ENCODE data around the gene CDK11A. TPM values are rescaled to one million over a fixed set of nuclear protein-coding genes. Genes with fewer than 3 reads are reported as not detected.
"Not testable (repeated sequence)": the region's sequence is repeated elsewhere in the genome, so short reads cannot be mapped to it uniquely, and the experiment has no call there.

CDK11A gene
- total RNA-seq, 1 donor: 9.8 TPM

DNA sequence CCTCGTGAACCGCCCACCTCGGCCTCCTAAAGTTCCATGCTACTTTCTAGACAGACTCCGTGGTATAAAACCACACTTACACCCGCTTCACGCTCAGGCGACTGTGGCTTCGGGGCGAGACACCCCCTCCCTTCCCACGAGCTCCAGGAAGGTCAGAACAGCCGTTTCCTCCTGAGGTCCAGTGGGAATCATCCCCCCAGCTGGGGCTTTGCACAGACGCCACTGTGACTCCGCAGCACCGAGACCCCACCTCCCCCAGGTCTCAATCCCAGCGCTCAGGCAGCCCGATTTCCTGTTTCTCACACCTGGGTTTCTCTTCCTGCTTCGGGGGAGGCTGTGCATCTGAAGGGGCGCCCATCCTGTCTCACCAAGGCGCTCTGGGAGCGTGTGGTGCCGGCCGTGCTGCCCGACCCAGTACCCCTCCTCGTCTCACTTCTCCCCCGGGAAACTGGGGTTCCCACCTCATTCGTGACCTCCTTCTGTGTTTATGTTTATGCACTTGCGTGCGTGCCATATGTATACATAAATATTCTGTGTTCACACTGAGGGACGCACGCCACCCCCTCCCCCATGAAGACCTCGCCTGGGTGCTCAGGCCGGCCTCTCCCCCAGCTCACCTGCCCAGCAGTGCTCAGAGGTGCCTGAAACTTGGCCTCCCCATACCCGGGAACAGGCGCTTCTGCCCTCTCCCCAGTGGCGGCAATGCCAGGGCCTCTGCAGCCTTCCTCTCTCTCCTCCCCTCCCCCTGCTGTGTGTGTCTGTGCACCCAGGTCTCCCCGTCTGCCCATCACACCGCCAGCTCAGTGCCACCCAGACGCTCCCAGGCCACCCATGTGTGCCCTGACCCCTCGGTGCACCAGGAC, 46.2 kb downstream of the CDK11A start:
- TF ChIP-seq, protein P1, sequence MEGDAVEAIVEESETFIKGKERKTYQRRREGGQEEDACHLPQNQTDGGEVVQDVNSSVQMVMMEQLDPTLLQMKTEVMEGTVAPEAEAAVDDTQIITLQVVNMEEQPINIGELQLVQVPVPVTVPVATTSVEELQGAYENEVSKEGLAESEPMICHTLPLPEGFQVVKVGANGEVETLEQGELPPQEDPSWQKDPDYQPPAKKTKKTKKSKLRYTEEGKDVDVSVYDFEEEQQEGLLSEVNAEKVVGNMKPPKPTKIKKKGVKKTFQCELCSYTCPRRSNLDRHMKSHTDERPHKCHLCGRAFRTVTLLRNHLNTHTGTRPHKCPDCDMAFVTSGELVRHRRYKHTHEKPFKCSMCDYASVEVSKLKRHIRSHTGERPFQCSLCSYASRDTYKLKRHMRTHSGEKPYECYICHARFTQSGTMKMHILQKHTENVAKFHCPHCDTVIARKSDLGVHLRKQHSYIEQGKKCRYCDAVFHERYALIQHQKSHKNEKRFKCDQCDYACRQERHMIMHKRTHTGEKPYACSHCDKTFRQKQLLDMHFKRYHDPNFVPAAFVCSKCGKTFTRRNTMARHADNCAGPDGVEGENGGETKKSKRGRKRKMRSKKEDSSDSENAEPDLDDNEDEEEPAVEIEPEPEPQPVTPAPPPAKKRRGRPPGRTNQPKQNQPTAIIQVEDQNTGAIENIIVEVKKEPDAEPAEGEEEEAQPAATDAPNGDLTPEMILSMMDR (IDR thresholded peaks at IDR 0.05; ENCODE audit: insufficient read depth, low read length): no peak
- no peak overlapping the region for H3K4me3 ChIP-seq (ENCODE audit: low read depth, low read length)
- DNase-seq (ENCODE audit: low read depth): no peak

DNA sequence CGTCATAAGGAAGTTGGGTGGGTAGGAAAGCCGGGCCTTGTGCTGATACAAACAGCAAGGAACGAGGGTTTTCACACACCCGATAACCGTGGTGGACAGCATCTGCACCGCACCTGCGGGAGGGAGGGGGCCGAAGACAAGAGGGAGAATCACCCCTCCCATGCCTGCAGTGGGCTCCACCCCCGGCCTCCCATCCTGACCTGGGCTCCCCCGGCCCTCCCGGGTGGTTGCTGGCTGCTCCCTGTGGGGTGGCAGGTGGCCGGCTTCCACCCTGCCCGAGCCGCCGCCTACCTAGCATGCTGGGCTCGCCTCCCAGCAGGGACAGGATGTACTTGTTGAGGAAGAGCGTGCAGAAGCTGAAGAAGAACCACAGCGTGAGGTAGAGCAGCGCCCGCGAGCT, 48.1 kb downstream of the CDK11A start:
- DNase-seq (ENCODE audit: low read depth); H3K4me3 ChIP-seq (ENCODE audit: low read depth, low read length): not testable (repeated sequence)

- not testable (repeated sequence) for H3K4me3 ChIP-seq (ENCODE audit: low read depth, low read length); DNase-seq (ENCODE audit: low read depth)
Observed at GRCh38 chr1:1675218-1675617, 48.9 kb downstream of the CDK11A start.

- H3K4me3 ChIP-seq (ENCODE audit: low read depth, low read length); DNase-seq (ENCODE audit: low read depth): not testable (repeated sequence)
Observed at GRCh38 chr1:1674806-1675205, 49.4 kb downstream of the CDK11A start.

DNA sequence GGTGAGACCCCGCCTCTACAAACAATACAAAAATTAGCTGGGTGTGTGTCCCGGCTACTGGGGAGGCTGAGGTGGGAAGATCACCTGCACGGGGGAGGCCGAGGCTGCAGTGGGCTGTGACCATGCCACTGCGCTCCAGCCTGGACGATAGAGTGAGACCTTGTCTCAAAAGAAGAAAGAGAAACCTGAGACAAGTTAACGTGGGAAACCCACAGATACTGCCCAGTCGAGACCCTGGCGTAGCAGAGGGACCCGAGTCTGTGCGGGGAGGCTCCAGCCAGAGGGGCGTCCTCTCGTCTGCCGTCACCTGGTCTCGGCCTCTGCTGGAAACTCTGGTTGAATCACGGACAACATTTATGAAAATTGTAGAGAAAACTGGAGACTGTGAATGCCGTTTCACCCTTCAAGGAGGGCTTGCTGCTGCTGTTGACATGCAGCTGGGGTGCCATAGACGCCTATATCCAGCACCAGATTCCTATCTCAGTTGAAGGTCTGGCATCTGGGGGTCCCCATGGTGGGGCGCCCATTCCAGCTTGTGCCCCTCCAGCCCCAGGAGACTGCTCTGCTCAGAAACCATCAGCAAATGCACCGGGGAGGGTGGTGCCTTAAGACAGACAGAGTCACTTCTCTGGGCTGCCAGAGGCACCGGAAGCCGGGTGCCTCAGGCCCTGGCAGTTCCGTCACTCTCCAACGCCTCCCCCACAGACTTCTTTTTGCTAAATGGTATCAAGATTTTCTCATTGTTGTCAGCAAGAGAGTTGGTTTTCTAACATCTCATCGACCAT, 51.8 kb downstream of the CDK11A start:
- TF ChIP-seq, protein P1 (IDR thresholded peaks at IDR 0.05; ENCODE audit: insufficient read depth, low read length): no peak
- H3K4me3 ChIP-seq (ENCODE audit: low read depth, low read length): no peak overlapping the region
- DNase-seq (ENCODE audit: low read depth): no peak

- DNase-seq (ENCODE audit: low read depth): no peak
- no peak overlapping the region for H3K4me3 ChIP-seq (ENCODE audit: low read depth, low read length)
- TF ChIP-seq, protein P1 (IDR thresholded peaks at IDR 0.05; ENCODE audit: insufficient read depth, low read length): no peak
Observed at GRCh38 chr1:1671365-1672119, 52.6 kb downstream of the CDK11A start.

DNA sequence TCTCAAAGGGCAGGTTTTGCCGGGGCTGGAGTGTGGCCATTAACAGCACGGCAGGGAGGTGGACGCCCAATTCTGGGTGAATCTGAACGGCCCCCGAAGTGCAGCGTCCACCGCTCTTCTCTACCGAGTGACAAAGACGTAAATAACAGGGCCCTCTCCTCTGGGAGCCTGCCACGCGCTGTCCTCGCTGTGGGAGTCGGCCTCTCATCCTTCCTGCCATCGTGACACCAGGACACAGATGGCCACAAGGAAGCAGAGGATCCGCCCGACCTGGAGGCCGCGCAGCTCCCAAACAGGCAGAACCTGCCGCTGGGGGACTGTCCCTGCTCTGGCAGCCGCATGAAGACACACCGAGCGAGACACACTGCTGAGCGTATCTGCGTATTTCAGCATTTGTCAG, 53.3 kb downstream of the CDK11A start:
- no peak overlapping the region for H3K4me3 ChIP-seq (ENCODE audit: low read depth, low read length)
- TF ChIP-seq, protein P1 (IDR thresholded peaks at IDR 0.05; ENCODE audit: insufficient read depth, low read length): no peak
- no peak for DNase-seq (ENCODE audit: low read depth)

Measured in fibroblast of the aortic adventitia (primary cell).